Measurements from ENCODE around the gene SLIT3.

GRCh38 chr5:168972731-168973130, 328.2 kb downstream of the SLIT3 start:
- TF ChIP-seq CTCF (IDR thresholded peaks at IDR 0.05): no peak
- TF ChIP-seq POLR2AphosphoS5 (IDR thresholded peaks at IDR 0.05): no peak
- TF ChIP-seq EP300 (IDR thresholded peaks at IDR 0.05): no peak

Measured in suprapubic skin (tissue), 4 donors.